Bronchial epithelial cell (primary cell): ENCODE measurements around the gene PPP1R14D. TPM values are rescaled to one million over a fixed set of nuclear protein-coding genes. Genes with fewer than 3 reads are reported as not detected.

Source experiments
- DNase-seq: peaks from one replicate; pipeline ENCODE4 v3.0.0-alpha.2; 2010; ENCODE audit warnings: low read depth
- FAIRE-seq: peaks from 2 replicates; lab custom pipeline; 2011; peaks lifted over from hg19 to GRCh38; lab: Jason Lieb, UNC
- H3K27me3 ChIP-seq: 2 replicates; pipeline ENCODE4 v1.5.1; 2011; ENCODE audit warnings: low read length; ENCODE audit not compliant: control insufficient read depth, insufficient read depth
- H3K36me3 ChIP-seq: 2 replicates; pipeline ENCODE4 v1.5.1; 2011; ENCODE audit warnings: low read length; ENCODE audit not compliant: control insufficient read depth, insufficient read depth
- H3K4me3 ChIP-seq: 2 replicates; pipeline ENCODE4 v1.5.1; 2011; ENCODE audit warnings: mild to moderate bottlenecking, low read depth, low read length, control low read depth
- total RNA-seq: library from RNA; depleted of rRNA; stranded (reverse); fragments of >200 nt; gene quantifications from 2 replicates; pipeline ENCODE4 v1.2.1, GENCODE V29; 2014
- TF ChIP-seq, protein P1 (sequence below): IDR thresholded peaks from 2 replicates; pipeline ENCODE4 v1.5.1; 2011; ENCODE audit warnings: mild to moderate bottlenecking, moderate library complexity, low read length, control low read depth, inconsistent platforms; ENCODE audit not compliant: insufficient read depth, severe bottlenecking

Gene PPP1R14D
- total RNA-seq, 1 donor from 2014 or later, result not detected

DNA sequence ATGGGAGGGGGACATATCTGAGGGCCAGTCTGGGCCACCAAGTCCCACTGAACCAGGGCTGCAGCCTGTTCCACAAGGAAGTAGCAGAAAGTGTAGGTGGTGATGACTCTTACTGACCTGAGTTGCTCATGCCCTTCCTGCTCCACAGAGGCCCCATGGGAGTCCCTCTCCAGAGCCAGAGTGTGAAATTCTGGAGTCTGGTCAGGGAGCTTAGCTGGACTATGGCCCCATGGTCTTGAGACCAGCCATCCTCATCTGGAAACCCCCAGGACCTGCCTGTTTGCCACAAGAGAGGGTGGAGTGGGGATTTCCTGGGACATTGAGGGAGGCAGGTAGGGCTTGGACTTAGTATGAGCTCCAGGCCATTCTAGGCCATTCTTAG lies 18.3 kb upstream of the PPP1R14D start:
- H3K4me3 ChIP-seq, result peak overlapping the region; percentile 91
- H3K36me3 ChIP-seq, result peaks cover 17% of the 10 kb centered on the region
- TF ChIP-seq, protein P1, sequence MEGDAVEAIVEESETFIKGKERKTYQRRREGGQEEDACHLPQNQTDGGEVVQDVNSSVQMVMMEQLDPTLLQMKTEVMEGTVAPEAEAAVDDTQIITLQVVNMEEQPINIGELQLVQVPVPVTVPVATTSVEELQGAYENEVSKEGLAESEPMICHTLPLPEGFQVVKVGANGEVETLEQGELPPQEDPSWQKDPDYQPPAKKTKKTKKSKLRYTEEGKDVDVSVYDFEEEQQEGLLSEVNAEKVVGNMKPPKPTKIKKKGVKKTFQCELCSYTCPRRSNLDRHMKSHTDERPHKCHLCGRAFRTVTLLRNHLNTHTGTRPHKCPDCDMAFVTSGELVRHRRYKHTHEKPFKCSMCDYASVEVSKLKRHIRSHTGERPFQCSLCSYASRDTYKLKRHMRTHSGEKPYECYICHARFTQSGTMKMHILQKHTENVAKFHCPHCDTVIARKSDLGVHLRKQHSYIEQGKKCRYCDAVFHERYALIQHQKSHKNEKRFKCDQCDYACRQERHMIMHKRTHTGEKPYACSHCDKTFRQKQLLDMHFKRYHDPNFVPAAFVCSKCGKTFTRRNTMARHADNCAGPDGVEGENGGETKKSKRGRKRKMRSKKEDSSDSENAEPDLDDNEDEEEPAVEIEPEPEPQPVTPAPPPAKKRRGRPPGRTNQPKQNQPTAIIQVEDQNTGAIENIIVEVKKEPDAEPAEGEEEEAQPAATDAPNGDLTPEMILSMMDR, result no peak
- H3K27me3 ChIP-seq, result no peaks in the 10 kb centered on the region
- no peak for FAIRE-seq
- peak; percentile 67 for DNase-seq

DNA sequence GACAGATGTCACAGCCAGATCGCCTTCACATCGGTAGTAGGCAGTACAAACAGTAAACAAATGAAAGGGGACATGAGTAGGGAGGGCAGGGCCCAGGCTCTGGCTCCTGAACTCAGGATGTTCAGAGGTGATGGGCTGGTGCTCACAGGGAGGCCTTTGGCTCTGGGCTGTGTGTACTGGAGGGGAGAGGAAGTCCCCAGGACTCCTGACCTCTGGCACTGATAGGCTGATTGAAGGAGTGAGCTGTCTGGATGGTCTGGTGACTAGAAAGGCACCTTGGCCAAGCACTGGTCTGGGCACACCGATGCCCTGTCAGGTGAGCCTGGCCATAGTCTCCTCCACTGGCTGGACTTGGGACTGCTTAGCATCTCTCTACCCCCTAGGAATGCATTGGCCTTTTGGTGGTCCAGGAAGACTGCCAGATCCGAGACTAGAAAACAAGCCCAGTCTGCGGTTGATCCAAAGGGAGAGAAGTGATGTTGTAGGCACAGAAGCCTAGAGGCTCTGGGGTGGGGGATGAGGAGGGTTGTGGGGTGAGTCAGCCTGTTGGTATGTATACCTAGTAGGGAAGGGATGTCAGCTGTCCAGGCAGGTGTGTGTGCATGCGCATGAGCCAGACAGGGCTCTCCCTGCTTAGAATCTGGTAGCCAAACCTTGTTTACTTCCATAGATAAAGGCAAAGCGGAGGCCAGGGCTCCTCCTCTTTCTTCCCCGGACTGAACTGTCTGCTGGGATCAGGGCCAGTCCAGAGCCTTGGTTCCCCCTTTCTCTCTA lies 17.2 kb upstream of the PPP1R14D start:
- H3K4me3 ChIP-seq, result peak overlapping the region; percentile 91
- H3K36me3 ChIP-seq, result peaks cover 13% of the 10 kb centered on the region
- no peaks in the 10 kb centered on the region for H3K27me3 ChIP-seq
- peak; percentile 96 for DNase-seq
- FAIRE-seq, result peak; percentile 98
- TF ChIP-seq, protein P1, result no peak

DNA sequence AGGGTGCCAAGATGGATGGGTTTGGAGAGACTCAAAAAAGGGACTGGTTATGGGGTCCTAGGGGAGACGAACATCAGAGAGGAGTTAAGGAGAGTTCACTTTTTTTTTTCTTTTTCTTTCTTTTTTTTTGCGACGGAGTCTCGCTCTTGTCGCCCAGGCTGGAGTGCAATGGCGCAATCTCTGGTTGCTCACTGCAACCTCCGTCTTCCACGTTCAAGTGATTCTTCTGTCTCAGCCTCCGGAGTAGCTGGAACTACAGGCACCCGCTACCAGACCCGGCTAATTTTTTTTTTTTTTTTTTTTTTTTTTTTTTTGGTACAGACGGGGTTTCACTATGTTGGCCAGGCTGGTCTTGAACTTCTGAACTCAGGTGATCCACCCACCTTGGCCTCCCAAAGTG lies 16.5 kb upstream of the PPP1R14D start:
- FAIRE-seq (no peak), DNase-seq (peak; percentile 49)
- peaks cover 9% of the 10 kb centered on the region for H3K36me3 ChIP-seq
- H3K27me3 ChIP-seq, result no peaks in the 10 kb centered on the region
- peak overlapping the region; percentile 91 for H3K4me3 ChIP-seq
- TF ChIP-seq, protein P1, result no peak

DNA sequence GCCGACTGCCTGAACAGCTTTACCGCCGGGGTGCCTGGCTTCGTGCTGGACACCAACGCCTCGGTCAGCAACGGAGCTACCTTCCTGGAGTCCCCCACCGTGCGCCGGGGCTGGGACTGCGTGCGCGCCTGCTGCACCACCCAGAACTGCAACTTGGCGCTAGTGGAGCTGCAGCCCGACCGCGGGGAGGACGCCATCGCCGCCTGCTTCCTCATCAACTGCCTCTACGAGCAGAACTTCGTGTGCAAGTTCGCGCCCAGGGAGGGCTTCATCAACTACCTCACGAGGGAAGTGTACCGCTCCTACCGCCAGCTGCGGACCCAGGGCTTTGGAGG lies 16.2 kb upstream of the PPP1R14D start:
- TF ChIP-seq, protein P1, result no peak
- H3K4me3 ChIP-seq, result peak overlapping the region; percentile 91
- no peaks in the 10 kb centered on the region for H3K27me3 ChIP-seq
- FAIRE-seq (no peak), DNase-seq (no peak)
- peaks cover 8% of the 10 kb centered on the region for H3K36me3 ChIP-seq

DNA sequence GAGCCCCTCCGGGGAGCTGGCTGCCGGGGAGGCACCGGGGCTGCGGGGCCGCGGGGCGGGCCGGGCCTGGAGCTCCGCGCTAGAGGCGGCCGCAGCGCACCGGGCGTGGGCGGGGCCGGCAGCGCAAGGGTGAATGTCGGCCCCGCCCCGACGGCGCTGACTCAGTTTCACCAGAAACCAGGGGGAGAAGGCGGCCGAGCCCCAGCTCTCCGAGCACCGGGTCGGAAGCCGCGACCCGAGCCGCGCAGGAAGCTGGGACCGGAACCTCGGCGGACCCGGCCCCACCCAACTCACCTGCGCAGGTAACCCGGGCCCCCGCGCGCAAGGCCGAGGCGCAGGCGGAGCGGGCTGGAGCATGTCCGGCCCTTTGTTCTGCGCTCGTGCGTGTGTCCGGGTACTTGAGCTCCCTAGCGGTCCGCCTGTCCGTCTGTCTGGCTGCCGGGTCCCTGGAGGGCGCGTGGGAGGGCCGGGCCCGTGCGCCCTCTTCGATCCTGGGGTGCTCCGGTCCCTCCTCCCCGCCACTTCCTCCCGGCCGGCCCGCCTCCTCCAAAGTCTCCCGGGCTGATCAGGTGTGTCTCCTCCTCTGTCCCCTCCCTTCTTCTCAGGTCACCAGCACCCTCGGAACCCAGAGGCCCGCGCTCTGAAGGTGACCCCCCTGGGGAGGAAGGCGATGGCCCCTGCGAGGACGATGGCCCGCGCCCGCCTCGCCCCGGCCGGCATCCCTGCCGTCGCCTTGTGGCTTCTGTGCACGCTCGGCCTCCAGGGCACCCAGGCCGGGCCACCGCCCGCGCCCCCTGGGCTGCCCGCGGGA lies 15.6 kb upstream of the PPP1R14D start, which contains the start of gene SPINT1:
Gene SPINT1, plus strand, starts transcription at position 164 of the 811 bp plus-strand sequence. Its CDS starts 507 bp downstream, at position 671.
- FAIRE-seq, result no peak
- Histone ChIP-seq H3K27me3 (no peaks in the 10 kb centered on the region), H3K36me3 (peaks cover 6% of the 10 kb centered on the region), H3K4me3 (peak within 1 kb of the TSS; percentile 91)
- TF ChIP-seq, protein P1, result no peak
- peak; percentile 62 for DNase-seq
